HG03097 (cell line): ENCODE data around the gene FCSK.
"Not testable (repeated sequence)": the region's sequence is repeated elsewhere in the genome, so short reads cannot be mapped to it uniquely, and the experiment has no call there.

Source experiments
- ATAC-seq: cut with Tn5 transposase; IDR thresholded peaks from one replicate; pipeline ENCODE4 v1.9.1; 2021; ENCODE audit not compliant: unreplicated experiment, low FRiP score

Gene FCSK

GRCh38 chr16:70522216-70523075 is 68.1 kb downstream of the FCSK start:
- ATAC-seq: no peak

- peak; percentile 63 for ATAC-seq
Observed at GRCh38 chr16:70523076-70523742, 68.8 kb downstream of the FCSK start, which contains the start of gene COG4. TSS of gene COG4 (minus strand) at chr16:70523554. CDS start at chr16:70523543, 11 bp downstream.

- ATAC-seq: peak; percentile 51
Observed at GRCh38 chr16:70523743-70524398, 69.5 kb downstream of the FCSK start, which contains the start of gene SF3B3. TSS of gene SF3B3 (plus strand) at chr16:70523816. CDS start at chr16:70526657, 2,841 bp downstream.

GRCh38 chr16:70524399-70524825 is 70.0 kb downstream of the FCSK start:
- not testable (repeated sequence) for ATAC-seq

- ATAC-seq: no peak
Observed at GRCh38 chr16:70526403-70526802, 72.0 kb downstream of the FCSK start.

GRCh38 chr16:70527315-70527996 is 73.1 kb downstream of the FCSK start:
- no peak for ATAC-seq

- no peak for ATAC-seq
Observed at GRCh38 chr16:70529051-70529777, 74.8 kb downstream of the FCSK start.
